Measurements from ENCODE around the gene ZNF407.
"Not testable (repeated sequence)": the region's sequence is repeated elsewhere in the genome, so short reads cannot be mapped to it uniquely, and the experiment has no call there.

The ZNF407 gene

DNA sequence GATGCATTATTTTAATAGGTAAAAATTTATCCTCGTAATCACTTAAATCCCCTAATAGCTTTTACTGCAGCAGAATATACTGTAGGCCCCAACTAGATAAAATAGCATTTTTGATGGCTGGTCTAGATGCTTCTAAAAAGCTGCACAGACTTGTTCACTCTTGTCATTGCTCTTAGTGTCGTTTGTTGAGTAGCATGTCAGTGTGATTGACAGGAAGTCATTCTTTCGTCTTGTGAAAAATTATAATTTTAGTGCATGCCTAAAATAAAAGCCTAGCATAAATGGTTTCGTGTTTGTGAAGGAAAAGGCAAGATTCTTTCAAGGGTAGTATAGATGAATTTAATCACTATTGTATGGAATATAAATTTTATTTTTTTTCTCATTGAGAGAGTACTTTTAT is 336.3 kb downstream of the ZNF407 start:
- no peak for DNase-seq (ENCODE audit: low spot score)

DNA sequence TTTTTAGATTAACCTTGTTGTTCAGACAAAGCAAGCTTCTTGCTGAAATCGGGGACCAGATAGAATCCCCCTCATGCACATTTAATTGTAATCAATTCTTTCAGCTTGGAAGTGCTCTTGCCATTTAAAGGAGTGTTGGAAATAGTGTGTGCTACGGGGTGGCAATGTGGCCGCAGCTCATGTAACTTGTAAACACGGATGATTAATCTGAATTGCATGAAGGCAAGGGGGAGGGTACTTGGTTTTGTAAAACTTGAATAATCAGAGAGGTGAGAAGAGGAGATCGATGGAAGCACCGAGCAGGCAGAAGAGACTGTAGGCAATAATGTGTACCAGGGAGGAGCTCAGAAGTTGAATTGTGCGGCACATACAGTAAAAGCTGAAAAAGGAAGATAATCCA is 337.8 kb downstream of the ZNF407 start:
- no peak for DNase-seq (ENCODE audit: low spot score)

DNA sequence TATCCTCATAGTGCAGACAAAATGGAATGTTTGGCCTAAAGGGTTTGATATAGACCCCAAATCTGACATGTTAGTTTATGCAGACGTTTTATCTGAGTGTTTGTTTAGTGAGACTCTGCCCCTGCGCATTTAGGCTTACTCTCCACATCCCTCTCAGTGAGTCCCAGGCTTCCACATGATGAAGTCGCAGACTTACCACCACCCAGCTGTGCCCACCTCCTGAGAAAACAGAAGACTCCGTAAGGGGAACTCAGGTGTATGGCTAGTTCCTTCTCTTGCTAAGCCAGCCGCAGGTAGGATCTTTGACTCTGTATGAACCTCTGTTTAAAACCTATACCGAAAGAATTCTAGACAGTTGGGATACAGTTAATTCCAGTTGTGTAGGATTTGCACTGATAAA is 338.7 kb downstream of the ZNF407 start:
- no peak for DNase-seq (ENCODE audit: low spot score)

DNA sequence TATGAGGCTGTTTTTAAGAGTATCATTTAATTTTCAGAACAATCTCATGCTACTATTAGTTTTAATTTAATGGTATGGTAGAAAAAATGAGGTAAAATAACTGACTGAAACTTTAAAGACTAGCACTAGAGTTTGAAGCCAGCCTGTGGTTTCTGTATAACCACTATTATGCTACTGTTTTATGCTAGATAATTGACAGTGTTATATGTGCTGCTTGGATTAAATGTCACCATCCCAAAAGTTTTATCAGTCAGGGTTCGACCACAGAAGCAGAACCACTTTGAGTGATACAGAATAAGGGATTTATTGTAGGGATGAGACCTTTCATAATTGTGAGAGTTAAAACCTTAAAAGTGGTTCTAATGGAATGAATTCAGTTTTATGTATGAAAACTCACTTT is 339.6 kb downstream of the ZNF407 start:
- DNase-seq (ENCODE audit: low spot score), result no peak

DNA sequence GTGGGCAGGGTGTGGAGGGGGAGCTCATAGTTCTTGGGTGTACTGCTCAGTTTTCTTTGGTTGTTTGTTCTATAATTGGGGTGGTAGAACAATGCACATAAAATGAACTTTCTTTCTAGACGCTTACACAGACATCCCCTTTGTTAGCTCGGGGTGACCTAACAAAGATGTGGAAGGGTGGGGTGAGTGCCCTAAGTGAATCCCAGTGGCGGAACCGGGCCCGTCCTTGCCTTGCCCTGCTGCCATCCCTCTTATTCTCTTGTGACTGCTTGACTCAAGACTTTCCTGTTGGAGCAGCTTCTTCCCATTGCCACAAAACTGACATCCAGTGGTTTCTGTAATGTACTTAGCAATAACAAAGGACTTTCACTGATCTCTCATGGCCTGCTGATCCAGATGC is 343.2 kb downstream of the ZNF407 start:
- no peak for DNase-seq (ENCODE audit: low spot score)

DNA sequence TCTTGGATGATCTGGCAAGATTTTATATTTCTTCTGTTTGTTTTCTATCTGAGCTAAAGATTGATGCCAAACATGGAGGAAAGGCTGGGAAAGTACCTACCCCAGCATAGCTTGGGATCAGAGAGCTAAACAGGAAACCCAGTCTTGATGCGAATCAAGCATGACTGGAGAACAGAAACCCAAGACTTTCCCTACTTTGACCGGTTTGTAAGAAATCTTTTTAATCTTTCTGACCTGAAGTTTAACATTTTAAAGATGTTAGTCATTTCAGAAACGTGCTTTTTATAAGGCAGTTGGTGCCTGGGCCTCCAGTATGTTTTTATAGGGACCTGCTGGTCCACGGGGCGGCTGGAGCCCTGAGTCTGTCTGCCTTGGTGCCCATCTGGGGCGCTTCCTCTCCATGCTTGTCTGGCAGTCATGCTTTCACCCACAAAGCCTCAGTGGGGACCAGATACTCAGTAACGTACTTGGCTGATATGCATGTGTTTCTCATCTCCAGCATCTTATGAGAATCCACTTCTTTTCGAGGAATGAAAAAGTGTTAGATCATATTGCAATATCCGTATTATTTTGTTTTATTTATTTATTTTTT is 344.7 kb downstream of the ZNF407 start:
- DNase-seq (ENCODE audit: low spot score), result no peak

DNA sequence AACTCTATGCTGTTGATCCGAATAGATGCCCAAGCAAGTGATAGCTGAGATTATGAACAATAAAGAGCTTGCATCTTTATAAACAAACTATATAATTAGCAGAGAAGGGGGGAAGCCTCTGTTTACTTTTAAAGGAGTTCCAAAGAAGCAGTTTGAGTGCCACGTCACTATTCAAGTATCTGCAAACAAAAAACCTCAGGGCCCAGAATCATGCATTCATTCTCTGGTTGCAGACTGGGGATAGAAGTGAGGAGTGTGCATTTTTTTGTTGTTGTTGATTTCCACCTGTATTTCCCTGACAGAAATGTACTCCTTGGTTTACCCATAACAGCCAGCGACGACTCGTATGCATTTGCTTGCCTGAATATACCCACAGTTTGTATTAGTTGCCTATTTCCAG is 347.0 kb downstream of the ZNF407 start:
- DNase-seq (ENCODE audit: low spot score), result no peak

DNA sequence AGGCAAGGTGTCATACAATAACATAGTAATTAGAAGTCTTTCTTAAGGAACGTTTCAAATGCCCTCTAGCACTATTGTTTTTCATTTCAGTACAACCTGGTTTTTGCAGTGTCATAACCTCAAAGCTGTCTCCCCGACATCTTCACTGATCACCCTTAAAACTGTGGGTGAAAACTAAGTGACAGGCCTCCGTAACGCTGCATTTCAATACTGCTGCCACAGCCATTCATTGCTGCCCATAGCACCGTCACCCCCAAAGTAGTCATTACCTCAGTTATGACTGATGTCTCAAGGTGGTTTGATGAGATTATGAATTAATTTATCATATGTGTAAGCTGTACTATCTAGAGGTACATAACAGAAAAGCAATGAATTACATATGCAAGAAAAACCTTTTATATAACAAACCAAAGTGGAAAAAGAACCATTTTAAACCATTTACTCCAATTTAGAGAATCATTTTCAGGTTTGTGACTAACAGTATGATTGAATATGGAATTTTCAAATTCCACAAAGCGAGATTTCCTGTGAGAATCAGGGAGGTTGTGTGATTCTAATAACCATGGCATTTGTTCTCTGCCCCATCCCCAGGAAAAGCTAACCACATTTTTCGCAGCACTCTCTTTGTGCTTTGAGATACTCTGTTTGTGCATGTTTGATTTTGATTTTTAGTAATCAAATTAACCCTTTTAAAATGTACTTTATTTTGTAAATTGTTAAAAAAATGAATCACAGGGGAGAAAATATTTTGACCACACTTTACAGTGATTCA is 348.3 kb downstream of the ZNF407 start:
- DNase-seq (ENCODE audit: low spot score), result no peak

DNA sequence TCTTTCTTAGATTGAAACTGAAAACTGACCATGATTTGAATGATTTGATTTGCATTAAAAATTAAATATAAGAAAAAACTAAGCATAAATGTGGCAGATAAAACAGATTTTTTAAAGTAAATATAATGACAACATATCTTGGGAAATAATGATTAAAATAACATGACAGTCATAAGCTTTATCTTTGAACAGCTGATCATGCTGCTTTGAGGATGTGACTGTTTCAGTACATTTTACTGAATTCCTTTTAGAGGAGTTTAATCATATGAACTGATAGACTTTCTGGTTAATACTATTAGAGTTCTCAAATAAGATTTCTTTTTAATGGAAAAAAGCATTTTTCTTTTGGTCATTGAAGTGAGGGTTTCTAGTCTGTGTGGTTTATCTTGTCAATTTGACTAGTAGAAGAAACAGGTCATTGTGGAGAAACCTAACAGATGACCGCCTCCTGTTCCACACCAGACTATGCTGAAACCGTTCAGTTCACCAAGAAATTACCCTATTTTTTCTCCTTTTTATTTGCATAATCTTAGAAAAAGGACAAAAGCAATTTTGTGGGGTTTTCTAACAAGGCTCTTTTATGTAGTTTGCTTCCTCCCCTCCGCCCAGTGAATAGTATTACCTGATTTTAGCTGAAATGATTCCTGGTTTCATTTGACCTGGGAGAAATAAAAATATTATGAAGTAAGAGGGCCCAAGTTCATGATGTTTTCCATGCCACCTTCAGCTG is 349.1 kb downstream of the ZNF407 start:
- DNase-seq (ENCODE audit: low spot score), result no peak

DNA sequence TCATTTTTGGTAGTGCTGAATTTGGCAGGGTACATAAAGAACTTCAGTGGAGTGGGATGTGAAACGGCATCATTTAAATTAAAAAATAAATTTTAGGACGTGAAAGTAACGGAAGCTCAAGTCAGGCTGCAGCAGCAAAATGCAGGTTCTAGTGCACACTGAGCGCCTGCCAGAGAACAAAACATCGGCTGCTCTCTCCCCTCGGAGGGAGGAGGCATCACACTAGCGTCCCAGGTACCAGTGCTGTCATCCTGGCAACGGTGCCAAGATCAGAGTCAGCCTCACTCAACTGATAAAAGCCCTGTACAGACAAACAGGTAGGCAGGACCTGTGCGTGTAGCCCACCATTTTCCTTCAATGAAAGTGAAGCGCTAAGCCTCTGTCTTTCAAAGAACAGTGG is 349.7 kb downstream of the ZNF407 start:
- no peak for DNase-seq (ENCODE audit: low spot score)

DNA sequence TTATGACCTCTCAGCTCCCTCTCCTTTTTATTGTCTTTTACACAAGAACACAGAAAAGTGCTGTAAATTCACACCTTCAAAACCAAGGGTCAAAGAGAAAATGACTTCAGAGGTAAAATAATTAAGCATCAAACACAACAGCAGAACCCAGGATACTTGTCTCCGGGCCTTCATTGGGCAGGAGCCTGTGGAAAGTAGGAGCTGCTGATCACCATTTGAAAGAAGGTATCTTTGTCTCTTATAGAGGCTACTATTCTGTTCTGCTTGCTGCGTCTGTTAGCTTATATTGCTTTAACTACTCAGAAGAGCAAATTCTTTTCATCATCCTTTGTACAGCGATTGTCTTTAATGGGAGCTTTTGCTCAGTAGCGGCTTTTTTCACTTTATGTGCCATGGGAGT is 350.2 kb downstream of the ZNF407 start:
- DNase-seq (ENCODE audit: low spot score), result no peak

DNA sequence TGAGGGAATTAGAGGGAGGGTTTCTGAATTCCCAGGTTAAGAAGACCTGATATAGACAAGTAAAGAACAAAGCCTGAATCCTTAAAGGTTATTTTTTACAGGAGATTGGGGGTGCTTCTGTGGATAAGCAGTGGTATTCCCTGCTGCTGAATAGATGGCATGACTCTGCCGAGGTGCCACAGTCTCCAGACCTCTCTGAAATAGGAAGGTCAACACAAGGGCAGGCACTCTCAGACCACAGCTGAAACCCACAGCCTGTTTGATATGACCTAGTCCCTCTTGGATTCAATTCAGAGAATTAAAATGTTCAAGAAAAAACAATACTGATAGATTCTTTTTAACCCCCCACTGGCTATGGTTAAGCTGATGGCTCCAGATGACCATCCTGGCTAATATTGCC is 351.9 kb downstream of the ZNF407 start:
- no peak for DNase-seq (ENCODE audit: low spot score)

DNA sequence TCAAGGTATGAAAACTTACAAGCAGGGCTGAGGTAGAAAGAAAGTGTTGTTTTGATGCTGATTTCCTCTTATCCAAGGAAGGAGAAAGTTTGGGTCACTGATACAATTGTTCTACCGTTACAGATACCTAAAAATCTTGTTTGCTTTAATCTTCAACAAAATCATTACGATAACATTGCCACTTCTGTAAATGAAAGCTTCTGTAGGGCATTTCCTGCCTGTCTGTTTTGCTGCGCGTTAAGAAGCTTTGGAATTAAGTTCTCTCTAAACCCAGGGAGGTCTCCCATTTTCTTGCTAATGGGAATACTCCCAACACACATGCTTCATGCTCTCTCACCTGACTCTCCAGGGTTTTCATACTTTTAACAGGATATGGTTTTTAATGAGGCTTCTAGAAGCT is 352.8 kb downstream of the ZNF407 start:
- DNase-seq (ENCODE audit: low spot score), result no peak

DNA sequence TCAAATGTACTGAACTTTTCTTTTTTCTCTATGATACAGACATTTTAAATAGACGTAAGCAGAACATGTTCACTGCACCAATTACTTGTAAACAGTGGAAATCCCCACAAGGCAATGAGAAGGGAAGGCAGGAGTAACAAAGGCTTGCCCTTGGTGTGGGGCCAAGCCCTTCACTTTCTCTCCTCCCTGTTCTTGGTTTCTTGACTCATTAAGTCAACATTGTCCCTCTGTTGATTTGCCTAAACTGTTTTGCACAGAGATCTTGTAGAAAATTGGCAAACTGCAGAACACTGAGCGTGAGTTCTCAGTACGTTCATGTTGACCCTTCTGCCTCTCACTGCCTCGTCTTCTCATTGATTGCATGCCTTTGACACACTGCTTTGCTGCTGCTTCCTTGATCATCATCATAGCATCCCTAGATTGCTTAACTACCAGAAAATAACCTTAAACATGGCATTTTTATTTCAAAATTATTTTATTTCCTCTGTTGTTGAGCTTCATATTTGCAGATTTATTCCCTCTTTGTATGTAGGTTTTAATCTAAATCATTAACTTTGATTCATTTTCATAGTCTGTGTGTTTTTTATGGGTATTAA is 353.6 kb downstream of the ZNF407 start:
- DNase-seq (ENCODE audit: low spot score), result no peak

DNA sequence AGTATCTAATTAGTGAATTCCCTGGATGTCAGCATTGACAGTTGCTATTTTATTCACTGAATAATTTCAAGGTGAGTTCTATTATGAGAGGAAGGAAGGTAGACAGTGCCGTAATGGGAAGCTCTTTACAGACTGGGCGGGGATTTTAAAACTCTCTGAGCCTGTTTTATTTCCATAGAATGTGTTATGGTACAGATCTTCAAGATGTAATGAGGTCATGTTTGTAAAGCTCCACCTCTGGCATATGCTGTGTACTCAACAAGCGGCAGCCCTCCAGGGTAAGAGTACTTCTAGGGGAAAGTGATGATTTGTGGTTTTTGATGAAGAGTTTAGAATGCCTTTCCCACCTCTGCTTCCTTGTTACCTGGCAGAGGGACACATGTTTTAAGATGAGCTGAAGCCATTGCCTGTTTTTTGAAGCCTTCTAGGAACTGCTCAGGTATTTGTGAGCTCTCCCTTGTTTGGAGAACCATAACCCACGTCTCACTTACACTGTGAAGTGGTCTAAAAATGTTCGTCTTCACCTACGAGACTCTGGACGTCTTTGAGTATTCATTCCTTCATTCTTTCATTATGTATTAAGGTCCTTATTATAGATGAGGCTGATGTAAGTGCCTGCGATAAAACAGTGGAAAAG is 360.0 kb downstream of the ZNF407 start:
- DNase-seq (ENCODE audit: low spot score), result no peak

DNA sequence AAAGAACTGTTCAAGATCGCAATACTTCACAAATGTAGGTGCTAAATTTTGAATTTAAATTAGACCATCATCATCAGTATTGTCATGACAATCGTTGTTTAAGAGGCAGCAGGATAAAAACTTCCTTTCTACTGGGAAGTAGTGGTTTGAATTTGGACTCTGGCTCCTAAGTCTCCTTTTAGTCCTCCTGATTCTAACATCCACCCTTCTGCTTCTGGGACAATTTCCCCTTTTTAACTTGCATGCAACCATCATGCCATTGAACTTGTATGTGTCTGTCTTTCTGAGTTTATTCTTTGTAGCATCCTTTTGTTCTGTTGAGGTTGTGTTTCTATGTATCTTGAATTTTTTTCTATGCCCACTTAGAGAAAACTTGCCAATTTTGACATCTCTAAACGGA is 361.5 kb downstream of the ZNF407 start:
- no peak for DNase-seq (ENCODE audit: low spot score)

DNA sequence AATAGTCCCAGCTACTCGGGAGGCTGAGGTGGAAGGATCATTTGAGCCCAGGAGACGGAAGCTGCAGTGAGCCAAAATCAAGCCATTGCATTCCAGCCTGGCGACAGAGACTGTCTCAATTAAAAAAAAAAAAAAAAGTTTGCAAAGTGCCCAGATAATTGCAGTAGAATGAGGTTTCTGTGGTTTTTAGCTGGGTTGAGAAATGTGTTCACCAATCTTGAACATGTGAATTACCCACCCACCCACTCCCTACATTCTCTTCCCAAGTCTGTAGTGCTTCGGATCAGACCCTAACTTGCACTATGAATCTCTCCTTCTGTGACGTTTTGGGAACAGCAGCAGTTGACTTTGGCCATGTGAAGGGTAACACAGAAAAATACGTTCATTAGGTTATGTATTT is 363.9 kb downstream of the ZNF407 start:
- no peak for DNase-seq (ENCODE audit: low spot score)

DNA sequence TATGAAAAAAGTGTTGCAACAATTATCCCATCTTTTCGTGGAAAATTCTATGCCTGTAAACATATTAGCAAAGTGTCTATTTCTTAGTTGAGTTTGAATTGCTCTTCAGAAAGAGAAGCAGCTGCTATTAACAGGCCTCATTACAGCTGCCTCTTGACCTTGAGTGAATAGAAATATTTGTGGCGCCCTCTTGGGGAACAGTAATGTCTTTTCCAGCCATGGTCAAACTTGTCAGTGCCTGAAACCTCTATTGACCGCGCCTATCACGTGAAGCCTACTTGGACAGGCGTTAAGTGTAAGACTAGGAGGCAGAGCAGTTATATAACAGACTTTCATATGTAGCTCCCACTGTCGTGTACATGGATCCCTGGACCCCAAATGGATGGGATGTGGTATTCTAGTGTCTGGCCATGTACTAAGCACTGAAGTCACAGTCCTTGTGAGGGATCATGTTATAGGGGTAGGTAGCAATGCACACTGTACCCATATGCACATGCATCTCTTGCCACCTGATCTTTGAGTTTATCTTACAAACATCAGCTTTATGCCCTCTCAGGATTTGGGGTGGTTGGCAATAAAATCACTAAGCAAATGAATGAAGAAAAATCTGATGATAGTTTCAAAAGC is 366.3 kb downstream of the ZNF407 start:
- DNase-seq (ENCODE audit: low spot score), result peak; percentile 46

DNA sequence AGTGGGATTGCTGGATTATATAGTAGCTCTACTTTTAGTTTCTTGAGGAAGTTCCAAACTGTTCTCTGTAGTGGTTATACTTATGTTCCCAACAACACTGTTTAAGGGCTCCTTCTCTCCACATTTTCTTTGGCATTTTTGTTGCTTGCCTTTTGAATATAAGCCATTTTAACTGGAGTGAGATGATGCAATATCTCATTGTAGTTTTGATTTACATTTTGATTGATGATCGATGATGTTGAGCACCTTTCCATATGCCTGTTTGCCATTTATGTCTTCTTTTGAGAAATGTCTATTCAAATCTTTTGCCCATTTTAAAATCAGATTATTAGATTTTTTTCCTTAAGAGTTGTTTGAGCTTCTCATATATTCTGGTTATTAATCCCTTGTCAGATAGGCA is 368.0 kb downstream of the ZNF407 start:
- DNase-seq (ENCODE audit: low spot score), result no peak

DNA sequence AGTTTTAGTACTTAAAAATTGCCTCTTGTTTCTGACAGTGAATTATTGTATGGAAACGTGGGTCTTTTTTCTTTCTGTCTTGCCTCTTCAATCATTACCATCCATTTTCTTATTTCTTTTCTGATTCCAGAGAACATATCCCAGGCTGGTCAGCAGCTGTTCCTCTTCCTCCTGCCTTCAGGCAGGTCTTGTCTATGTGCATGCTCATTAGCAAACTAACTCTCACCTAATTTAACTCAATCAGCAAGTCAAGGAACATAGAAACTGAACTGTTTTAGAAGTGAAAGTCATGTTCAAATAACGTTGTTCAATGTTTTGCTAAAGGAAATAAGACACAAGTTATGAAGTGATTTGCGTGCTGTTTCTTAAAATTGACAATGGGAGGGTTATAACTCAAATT is 369.8 kb downstream of the ZNF407 start:
- DNase-seq (ENCODE audit: low spot score), result no peak

DNA sequence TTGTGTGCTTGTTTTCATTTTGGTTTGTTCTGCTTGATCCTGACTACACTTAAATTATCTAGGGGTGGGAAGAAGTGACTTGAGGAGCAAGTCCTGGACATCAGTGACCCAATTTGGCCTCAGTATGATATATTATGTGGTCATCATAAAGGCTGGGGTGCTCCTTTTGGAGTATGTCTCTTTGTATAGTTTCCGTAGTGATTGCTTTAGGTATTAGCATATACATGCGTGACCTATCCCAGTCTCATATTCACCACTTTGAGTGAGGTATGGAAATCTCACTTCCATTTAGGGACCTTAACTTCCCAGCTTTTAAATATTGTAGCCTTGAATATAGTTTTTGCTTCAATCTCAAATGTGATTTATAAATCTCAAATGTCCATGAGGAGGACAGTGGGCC is 370.3 kb downstream of the ZNF407 start:
- DNase-seq (ENCODE audit: low spot score), result no peak

DNA sequence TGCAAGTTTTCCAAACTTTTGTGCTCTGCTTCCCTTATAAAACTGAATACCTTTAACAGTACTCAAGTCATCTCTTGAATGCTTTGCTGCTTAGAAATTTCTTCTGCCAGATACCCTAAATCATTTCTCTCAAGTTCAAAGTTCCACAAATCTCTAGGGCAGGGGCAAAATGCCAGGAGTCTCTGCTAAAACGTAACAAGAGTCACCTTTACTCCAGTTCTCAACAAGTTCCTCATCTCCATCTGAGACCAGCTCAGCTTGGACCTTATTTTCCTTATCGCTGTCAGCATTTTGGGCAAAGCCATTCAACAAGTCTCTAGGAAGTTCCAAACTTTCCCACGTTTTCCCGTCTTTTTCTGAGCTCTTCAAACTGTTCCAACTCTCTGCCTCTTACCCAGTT is 373.7 kb downstream of the ZNF407 start:
- DNase-seq (ENCODE audit: low spot score), result not testable (repeated sequence)

Measured in iPS-NIHi11 (cell line).